Spleen (tissue), 7 donors: ENCODE data around the gene SPPL2C.

Source experiments
- CTCF ChIP-seq, 11 experiments: fragments of 200-600 bp in 7 of 11; fragments of 450-650 bp in 4 of 11; sonication (generic) in 4 of 11; IDR thresholded peaks in 8 of 11; conservative IDR thresholded peaks in 3 of 11; 1 replicate in 7 of 11; 2 replicates in 4 of 11; pipeline versions ENCODE4 v1.4.0 to v1.8.0; 2016 to 2021; ENCODE audit warnings: antibody characterized with exemption in 11 of 11, inconsistent platforms in 4 of 11, mild to moderate bottlenecking in 1 of 11
- POLR2A ChIP-seq, 3 donors: fragments of 450-650 bp; IDR thresholded peaks; one replicate each; pipeline ENCODE4 v1.5.1; 2017; ENCODE audit warnings: antibody characterized with exemption in 3 of 3, mild to moderate bottlenecking in 1 of 3
- donor health status: DM: no; HTN: no; CAD: no; lungs with moderate emphysema.
- donor health status: DM: no; HTN: no; CAD: no.
- donor health status: DM: no; HTN: no; CAD: no.

DNA sequence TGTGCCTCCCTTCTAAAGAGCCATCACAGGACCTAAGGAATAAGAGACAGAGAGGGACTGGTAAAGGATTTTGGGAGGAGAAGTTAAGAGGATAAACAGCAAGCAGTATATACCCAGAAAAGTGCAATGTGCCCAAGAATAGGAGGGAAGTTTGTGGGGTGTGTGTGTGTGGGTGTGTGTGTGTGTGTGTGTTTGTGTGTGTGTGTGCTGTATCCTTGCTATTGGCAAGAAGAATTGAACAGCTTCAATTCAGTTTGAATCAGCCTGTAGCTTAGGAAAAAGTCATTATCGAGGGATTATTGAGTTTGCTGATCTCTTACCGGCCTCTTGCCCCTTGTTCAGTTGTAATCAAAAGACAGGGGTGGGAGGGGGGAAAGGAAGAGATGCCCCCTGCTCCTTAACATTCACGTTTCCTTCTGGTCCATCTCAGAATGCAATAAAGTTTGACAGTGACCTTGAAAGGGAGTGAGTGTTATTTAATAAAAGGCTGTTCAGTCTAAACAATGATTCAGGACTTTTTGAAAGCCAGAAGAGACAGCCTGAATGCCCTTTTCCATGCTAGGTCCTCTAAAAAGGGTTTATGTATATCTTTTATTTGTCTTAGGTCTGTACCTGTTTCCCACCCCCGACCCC lies 25.8 kb downstream of the SPPL2C start:
- TF ChIP-seq CTCF (IDR thresholded peaks at IDR 0.05 in 8 of 11, conservative IDR thresholded peaks at IDR 0.05 in 3 of 11) (no peak), POLR2A (IDR thresholded peaks at IDR 0.05) (no peak)
